HG03565 (cell line): ENCODE measurements around the gene IQCN.

Source experiments
- ATAC-seq: cut with Tn5 transposase; IDR thresholded peaks from one replicate; pipeline ENCODE4 v1.9.1; 2021; ENCODE audit warnings: mild to moderate bottlenecking, moderate library complexity; ENCODE audit not compliant: unreplicated experiment

IQCN gene

DNA sequence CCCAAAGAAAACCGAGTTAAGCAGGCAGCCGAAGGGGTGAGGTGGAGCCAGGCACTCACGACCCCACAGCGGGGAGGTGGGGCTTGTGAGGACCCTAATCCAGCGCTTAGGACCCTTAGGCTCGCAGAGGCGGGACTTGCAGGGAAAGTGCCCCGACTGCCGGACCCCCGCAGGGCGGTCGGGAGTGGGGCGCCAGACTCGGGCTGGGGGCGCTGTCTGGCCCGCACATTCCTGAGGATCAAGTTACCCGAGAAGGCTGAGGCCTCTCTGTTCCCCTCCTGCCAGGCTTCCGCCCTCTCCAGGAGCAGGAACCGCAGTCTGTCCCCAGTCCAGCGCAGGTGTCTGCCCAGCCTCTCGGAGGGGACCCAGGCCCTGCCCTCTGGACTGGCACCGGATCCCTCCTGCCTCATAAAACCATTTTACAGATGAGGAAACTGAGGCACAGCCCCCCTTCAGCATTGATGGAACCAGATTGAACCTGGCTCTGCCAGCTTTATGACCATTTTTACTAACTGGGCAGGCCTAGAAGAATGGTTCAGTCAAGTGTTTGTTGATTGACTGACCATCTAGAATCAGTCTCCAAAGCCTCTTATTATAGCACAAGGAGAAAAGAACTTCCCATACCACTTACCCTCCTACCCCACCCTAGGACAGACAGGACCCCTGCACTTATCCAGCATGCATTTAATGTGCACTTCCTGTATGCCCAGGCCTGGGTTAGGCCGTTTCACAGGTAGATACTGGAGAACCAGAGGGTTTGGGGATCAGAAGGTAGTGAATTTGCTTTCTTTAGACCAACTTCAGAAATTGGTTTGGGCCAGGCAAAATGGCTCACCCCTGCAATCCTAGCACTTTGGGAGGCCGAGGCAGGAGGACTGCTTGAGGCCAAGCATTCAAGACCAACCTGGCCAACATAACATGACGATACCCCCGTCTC is 13.9 kb upstream of the IQCN start:
- ATAC-seq: no peak

DNA sequence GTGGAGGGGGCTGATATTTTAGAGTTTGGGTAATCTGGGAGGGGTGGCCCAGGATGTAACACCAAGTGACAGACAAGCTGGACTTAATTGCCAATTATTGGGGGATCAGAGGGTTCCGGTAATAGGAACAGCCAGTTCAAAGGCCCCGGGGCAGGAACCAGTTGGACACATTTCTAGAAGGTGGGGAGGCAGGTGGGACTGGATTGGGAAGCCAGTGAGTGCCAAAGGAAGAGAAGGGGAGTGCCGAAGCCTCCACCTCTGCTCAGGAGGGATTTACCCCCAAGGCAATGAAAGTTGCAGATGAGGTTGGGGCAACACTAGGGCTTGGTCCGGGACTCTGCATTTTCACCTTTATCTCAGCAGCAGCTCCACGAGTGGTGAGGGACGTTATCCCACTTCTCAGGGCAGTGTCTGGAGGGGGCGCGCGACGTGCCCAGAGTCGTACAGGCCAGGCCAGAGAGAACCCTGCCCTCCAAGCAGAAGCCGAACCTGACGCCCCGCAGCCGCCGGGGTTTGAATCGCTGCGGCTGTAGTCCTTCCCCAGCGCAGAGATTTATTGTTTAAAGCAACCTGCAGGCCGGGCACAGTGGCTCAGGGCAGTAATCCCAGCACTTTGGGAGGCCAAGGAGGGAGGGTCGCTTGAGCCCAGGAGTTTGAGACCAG is 12.9 kb upstream of the IQCN start:
- ATAC-seq: no peak

DNA sequence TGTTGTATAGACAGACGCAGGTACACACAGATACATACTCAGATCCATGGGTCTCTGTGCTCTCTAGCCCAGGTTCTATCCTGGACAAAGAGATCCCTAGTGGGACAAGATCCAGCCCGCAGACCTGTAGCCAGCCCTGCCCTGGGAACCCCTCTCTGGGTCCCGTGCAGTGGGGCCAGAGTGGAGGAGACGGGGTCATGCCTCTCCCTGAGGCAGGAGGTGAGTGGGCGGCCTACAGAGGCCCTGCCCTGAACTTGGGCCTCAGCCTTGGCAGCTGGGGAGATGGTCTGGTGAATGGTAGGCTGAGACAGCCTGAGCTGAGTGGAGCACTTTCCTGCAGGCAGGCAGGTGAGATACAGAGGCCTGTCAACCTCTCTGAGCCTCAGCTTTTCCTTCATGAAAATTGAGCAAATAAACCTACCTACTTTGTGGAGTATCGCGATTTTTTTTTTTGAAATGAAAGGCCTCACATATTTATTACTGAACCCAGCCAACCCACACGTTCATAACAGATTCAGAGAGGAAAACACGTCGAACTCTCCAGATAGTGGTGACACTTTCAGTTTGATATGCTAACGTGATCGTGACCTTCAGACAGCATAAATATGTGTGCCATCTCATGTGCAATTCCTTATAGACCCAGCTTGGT is 10.6 kb upstream of the IQCN start:
- ATAC-seq: no peak

DNA sequence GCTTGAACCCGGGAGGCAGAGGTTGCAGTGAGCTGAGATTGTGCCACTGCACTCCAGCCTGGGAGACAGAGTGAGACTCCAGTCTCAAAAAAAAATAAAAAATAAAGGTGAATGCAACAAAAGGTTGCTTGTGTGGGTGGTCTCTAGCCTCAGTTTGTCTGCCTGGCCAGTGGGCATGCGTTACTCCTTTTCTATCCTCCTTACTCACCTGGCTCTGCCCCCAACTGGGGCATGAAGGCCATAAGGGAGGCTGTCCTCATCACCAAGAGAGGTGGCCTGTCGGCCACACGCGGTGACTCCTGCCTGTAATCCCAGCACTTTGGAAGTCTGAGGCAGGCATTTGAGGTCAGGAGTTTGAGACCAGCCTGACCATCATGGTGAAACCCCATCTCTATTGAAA is 9.1 kb upstream of the IQCN start:
- ATAC-seq: no peak

DNA sequence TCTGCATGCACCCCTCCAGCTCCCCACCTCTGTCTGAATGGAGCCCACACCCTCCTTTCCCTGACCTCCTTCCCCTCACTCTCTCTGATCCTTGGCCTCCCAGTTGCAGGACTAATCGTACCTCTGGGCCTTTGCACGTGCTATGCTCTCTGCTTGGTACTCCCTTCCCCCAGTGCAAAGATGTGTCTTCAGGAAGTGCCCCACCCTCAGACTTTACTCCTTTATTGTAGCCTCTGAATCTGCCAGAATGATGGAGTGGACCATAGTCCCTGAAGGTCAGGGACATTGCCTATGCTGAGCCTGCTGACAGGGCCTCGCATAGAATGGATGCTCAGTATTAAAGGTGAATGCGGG is 8.5 kb upstream of the IQCN start:
- ATAC-seq: no peak

DNA sequence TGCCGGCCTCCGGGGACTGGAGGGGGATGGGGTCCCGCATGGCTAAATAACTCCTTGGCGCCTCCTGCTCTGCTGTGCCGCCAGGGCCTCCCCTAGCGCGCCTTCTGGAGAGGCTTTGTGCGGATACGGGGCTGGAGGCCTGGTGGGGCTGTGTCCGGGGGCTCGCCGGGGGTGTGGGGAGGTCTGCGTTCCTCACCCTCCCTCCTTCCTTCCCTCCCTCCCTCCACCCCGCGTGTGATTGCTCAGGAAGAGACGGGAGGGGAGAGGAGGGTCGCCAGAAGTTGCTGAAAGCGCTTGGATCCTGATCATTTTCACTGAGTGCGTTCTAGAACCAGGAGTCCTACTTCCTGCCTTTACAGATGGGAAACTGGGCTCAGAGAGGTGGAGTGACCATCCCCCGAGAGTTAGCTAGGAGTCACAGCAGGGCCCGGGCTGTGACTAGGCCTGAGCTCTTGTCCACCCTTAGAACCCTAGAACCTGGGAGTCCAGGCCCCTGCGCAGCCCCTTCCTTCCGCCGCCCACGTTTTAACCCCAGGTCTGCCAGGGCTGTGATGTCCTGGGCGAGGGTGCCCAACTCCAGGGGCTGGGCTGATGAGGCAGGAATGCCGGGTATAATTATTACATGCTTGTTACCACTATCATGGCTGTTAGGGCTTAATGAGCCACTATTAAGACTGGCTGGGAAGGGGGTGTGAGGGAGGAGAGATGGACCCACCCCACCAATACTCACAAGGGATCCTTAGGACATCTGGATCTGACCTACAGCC is 8.0 kb upstream of the IQCN start:
- ATAC-seq: no peak

DNA sequence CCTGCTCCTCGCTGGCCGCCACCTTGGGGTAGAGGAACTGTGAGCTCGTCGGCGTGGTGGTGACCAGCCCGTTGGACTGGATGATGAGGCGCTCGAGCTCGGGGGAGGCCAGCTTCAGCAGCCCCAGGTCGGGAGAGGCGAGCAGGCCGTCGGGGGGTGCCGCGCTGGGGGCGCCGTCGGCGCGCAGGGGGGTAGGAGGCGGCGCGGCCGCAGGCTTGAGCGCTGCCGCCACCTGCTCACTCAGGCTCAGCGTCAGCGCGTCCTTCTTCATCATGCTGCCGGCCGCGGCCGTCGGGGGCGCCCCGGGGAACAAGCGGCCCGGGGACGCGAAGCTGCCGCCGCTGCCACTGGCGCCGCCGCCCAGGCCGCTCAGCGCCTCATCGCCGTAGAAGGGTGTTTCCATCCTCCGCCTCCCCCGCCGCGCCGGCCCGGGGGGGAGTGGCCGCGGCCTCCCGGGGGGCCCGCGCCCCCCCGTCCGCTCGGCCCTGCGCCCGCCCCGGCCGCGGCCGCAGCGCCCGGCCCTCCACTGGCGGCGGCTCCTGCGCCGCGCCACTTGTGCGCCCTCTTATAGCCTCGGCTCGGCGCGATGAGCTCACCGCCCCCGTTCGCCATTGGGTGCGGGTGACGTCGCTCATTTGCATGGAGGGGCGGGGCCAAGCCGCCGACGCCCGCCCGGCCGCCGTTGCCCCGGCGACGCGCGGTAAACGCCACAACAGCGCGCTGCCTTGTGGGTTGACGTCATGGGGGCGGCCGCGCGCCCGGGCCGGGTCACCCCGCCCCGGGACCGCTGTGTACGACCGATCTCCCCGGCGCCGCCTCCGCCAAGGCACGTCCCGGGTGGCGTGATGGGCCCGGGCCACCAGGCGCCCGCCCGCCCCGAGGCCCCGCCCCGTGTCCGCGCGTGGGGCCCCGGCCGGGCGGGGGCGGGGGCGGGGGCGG is 7.1 kb upstream of the IQCN start, which contains the start of gene JUND:
JUND (minus strand) TSS at position 541 of the 939 bp plus-strand sequence; CDS start at position 403, 138 bp downstream.
- peak; percentile 53 for ATAC-seq

DNA sequence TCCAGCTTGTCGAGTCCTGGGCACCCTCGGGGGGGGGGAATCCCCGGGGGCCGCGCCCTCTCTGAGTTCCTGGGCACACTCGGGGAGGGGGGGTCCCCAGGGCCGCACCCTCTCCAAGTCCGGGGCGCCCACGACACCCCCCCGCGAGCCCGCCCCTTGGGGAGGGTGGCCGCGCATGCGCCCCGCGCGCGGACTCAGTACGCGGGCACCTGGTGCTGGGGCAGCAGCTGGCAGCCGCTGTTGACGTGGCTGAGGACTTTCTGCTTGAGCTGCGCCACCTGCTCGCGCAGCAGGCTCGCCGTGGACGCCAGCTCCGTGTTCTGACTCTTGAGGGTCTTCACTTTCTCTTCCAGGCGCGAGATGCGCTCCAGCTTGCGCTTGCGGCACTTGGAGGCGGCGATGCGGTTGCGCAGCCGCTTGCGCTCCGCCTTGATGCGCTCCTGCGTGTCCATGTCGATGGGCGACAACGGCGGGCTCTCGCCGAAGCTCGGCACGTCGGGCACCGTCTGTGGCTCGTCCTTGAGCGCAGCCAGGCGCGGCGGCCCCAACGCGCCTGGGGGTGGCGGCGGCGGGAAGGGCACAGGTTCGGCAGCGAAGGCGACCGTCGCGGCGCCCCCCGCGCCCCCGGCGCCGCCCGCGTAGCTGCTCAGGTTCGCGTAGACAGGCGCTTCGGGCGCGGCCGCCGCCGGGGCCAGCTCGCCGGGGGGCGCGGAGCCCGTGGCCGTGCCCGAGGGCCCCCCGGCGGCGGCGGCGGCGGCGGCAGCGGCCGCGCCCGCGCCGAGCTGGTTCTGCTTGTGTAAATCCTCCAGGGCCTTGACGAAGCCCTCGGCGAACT is 6.2 kb upstream of the IQCN start:
- ATAC-seq: no peak

DNA sequence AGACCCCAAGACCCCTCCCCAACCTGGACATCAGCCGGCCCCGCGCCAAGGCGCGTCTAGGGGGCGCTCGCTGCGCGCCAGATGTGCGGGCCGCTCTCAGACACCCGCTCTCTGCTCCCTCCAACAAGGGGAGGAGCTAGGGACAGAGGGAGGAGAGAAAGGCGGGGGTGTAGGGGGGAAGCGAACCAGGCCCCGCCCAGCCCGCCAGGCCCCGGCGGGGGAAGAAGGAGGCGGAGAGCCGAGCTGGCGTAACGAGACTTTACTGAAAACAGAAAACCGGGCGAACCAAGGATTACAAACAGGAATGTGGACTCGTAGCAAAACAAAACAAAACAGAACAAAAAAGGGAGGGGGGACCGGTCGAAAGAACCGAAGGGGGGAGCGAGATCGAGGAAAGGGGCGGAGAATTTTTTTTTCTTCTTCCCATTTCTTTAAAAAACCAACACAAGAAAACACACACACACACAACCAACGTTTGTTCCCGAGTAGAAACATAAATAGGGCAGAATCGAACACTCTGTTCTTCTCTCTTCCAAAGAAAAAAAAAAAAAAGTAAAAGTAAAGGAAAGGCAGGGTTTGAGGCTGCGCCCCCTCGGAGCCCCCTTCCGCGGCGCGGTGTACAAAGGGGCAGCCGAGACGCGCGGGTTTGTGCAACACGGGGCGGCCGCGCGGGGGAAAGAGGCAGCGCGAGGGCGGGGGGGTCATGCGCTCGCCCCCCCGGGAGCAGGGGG is 5.4 kb upstream of the IQCN start:
- no peak for ATAC-seq

DNA sequence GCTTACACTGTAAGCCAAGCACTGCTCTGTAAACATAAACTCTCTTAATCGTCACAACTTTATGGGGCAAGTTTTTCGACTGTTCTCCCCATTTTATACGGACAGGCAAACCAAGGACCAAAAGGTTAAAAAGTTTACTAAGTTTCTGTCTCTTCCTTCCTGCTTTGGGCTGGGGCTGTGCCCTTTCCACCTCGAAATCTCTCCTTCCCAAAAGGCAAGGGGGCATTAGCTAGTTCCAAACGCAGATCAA is 4.9 kb upstream of the IQCN start:
- no peak for ATAC-seq

DNA sequence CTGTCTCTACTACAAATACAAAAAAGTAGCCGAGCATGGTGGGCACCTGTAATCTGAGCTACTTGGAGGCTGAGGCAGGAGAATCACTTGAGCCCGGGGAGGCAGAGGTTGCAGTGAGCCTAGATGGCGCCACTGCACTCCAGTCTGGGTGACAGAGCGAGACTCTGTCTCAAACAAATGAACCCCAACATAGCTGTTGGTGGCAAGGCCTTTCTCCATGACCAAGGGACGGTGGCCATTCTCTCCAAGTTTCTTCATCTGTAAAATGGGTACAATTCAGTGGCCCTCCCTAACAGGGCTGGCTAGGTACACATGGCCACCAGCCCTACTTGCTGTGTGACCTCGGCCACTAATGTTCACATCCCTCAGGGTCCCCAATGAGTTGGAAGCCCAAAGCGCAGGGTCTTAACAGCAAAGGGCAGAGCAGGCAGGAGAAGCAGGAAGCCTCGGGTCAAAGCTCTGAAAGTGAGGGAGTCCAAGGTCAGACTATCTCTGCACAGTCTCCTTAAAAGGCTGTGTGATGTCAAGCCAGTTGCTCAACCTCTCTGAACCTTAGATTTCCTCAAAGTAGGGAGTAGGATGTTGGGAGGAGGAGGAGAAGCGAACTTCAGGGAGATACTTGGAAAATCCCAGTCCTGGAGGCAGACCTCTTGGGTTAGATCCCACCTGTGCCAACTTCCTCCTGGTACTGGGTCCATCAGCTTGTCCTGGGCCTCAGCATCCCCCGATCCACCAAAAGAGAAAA is 4.4 kb upstream of the IQCN start:
- ATAC-seq: no peak

DNA sequence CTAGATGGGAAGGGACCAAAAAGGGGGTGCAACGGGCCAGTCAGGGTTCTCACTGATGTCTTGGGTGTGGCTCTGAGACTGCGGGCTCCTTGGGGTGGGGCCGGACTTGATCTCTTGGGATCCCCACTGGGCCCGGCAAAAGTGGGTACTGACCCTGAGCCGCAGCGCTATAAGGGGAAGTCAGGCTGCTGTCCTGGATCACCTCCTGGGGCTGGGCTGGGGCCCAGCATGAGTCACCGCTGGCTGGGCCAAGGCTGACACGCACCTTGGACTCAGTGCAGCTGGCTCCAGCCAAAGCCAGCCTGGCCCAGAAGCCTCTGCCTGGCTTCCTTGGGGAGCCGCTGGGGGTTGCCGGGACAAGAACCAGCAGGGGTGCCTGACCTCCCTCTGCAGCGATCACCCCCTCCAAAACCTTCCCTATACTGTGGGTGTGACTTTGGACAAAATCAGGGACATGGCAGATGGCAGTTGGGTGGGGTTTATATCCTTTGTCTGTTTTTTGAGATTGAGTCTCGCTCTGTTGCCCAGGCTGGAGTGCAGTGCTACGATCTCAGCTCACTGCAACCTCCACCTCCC is 617 bp upstream of the IQCN start:
- ATAC-seq: no peak

DNA sequence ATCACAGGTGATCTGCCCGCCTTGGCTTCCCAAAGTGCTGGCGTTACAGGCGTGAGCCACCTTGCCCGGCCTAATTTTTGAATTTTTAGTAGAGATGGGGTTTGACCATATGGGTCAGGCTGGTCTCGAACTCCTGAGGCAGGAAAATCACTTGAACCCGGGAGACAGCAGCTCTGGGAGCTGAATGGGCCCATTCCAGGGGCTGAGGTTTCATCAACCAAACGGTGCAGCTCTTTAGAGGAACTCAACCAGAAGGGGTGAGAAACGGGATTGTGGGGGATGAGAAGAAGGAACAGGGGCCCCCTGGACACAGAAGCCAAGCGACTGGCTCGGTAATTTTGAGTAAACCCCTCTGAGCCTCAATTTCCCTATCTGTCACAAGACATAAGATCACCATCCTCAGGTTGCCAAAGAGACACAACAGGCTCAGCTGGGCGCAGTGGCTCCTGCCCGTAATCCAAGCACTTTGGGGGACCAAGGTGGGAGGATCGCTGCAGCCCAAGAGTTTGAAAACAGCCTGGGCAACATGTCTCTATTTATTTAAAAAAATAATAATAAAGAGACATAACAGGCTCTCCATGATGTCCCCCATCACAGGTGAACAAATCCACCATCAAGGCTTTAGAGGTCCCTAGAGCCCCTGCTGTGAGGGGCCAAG is 562 bp downstream of the IQCN start:
- no peak for ATAC-seq

DNA sequence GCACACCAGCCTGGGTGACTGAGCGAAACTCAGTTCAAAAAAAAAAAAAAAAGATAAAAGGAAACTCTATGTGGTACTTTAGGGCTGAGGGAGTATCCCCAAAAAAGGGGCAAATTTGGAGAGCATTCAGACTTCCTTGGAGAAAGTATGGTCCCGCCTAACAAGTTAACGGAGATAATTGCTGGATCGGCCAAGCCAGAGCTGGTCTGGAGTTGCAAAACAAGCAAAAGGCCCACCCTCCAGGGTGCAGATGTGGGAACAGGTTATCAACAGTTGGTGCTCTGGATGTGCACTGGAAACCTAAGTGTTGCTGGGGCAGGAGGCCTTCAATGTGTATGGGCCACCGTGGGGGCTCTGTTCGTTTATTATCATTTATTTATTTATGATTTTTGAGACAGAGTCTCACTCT is 2.8 kb downstream of the IQCN start:
- no peak for ATAC-seq

DNA sequence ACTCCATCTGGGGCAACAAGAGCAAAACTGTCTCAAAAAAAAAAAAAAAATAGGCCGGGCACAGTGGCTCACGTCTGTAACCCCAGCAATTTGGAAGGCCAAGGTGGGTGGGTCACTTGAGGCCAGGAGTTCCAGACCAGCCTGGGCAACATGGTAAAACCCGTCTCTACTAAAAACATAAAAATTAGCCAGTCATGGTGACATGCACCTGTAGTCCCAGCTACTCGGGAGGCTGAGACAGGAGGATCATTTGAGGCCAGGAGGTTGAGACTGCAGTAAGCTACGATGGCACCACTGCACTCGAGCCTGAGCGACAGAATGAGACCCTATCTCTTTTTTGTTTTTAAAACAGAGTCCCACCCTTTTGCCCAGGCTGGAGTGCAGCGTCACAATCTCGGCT is 3.9 kb downstream of the IQCN start:
- ATAC-seq: no peak

DNA sequence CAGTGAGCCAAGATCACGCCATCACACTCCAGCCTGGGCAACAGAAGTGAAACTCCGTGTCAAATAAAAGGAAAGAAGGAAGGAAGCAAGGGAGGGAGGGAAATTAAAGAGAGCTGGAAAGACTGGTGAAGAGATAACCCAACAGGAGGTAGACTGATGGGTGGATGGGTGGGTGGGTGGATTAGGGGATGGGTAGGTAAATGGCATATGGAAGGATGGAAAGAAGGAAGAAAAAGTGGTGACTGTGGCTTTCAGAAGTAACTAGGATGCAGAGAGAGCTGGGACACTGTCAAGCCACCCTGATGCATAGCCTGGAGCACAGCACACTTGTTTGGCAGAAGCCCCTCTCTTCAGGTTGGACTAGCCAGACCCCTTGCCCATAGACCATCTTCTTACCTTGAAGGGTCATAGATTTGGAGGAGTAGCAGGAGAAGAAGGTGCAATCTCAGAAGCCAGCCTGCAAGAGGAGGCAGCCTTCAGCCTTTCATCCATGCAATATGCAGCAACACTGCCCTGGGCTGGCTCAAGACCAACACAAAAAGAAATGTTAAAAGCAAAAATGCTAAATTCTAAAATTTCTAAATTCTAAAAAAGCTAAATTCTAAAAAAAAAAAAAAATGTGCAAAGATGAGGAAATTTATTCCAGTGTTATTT is 5.1 kb downstream of the IQCN start:
- no peak for ATAC-seq
